GM21825 (cell line): ENCODE measurements around the gene TUBA3C.

ENCODE experiments used
- ATAC-seq: cut with Tn5 transposase; IDR thresholded peaks from one replicate; pipeline ENCODE4 v1.9.1; 2021; ENCODE audit warnings: mild to moderate bottlenecking, moderate library complexity; ENCODE audit not compliant: unreplicated experiment

The TUBA3C gene

DNA sequence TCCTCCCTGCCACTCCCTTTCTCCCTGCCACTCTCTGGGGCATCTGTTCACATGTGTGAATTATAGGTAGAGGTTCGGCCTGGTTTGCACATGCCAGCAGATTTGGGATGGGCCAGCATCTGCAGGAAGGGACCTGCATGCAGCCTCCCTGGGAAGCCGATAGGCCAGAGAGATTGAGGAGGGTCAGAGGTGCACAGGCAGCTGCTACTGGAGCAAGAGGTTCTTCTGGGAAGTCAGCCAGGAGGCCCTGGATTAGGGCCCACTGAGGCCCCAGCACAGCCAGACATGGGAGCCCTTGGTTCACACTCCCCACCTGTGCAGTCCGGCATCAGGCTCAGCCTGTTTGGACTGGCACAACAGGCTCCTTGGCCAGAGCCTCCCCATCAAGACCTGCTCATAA lies 12.1 kb downstream of the TUBA3C start:
- no peak for ATAC-seq

DNA sequence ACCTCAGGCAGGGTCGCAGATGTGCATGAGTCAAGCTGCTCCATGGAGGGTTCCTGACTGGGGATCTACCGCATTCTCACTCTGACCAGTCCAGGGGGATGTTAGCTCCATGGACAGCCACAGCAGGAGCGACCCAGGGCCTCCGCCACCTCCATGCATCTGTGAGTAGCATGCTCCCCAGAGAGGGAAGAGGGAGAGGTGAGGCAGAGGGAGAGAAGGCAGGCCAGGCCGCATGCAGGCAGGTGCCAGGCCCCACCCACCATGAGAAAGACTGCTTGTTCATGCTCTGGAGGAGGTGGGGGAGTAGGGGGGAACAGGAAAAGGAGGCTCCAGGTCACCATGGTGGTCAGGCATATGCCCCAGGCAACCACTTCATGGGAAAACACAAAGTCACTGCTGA lies 20.3 kb downstream of the TUBA3C start:
- no peak for ATAC-seq

DNA sequence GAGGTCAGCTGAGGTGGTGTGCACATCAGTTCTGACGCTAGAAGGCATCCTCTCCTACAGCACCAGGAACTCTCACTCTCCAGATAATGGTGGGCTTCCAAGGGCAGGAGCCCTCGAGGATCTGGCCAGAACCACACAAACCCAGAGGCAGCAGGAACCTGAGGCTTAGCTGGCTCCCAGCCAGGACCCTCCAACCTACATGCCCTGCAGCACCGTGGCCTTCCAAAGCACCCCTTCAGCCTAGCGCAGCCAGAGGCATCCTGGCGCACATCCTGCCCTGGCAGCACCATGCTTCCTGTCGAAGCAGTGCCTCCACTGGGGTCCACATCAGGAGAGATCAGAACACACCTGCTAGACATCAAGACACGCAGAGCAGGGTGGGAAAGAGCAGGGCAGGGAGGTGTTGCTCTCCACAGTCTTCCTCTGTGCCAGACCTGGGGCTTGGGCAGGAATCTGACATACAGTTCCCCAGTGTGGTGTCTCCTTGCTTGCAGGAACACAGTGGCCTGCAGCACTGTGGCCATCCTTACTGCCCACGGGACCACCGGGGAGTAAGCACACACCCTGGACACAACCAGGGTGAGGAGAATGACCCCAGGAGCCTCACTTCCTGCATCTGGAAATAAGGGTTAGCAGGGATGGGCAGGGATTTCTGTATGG lies 21.7 kb downstream of the TUBA3C start:
- no peak for ATAC-seq

DNA sequence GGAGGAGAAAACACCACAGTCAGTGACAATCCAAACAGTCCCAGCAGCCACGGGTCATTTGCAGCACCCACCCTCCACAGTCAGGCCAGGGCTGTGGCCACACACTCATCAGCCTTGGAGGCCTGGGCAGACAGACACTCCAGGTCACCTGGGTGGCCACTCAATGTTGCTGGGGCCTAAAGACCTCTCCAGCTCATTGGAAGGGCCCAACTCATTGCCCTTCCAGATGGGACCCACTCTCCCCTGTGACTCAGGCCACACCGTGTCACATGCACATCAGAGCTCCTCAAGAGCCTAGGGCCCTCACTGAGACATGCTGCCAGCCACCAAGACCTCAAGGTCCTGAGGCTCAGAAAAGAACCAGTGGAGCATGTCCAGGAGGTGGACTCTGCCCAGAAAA lies 22.4 kb downstream of the TUBA3C start:
- no peak for ATAC-seq

DNA sequence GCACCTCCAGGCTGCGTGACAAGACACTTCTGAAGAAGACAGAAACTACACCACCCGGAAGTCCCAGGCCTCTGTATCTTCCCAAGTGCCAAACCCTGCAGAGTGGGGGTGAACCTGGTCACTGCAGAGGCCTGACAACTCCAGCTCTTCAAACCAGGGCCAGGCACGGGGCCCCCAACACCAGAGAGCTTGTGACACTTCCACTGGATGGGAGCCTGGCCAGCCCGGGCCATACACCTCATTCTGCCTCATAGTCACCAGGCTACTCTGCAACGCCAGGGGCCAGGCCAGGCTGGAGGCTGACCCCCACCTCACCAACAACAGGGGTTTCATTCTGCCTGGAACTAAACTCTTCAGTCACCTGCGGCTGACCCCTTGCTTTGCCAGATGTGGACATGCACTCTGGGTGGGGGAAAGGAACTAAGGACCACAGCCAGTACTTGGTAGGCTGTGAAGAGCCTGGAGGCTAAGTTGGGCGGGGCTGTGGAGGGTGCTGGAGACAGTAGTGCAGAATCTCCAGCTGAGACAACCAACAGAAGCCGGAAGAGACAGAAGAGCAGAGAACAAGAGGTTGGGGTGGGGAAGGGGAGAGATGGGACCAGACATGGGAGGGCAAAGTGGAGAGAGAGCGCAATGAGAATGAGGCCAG lies 23.0 kb downstream of the TUBA3C start:
- ATAC-seq = no peak

DNA sequence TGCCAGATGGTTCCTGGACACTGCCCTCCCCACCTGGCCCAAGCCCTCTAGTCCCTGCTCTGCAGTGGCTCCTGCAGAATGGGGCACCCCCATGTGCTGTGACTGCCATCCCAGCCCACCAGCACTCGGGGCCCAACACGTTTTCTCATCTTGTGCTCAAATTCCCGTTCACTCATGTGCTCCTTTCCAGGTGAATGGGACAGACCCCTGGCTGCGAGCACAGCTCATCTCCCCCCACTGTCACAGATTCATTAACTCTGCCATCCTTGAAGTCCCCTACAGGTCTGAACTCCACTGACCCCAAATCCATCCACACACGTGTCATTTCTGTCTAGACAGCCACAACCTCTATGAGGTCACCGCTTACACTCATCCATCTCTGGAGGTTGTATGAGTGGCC lies 23.6 kb downstream of the TUBA3C start:
- ATAC-seq = no peak

DNA sequence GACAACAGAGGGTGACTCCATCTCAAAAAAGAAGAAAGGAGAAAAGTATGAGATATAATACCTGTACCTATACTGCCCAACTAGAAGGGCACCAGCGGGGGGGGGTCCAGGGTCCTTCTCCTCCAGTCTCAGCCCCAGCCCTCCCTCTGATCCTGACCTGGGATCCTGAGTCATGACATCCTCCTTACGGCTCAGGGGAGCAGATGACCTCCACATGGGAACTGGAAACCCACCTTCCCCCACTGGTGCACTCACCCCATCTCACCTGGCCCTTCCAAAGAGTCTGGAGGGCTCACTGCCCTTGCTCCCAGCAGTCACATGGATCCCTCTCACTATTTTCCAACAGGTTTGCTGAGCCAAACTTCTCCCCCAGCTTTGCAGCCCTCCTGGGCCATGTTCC lies 24.2 kb downstream of the TUBA3C start:
- no peak for ATAC-seq

DNA sequence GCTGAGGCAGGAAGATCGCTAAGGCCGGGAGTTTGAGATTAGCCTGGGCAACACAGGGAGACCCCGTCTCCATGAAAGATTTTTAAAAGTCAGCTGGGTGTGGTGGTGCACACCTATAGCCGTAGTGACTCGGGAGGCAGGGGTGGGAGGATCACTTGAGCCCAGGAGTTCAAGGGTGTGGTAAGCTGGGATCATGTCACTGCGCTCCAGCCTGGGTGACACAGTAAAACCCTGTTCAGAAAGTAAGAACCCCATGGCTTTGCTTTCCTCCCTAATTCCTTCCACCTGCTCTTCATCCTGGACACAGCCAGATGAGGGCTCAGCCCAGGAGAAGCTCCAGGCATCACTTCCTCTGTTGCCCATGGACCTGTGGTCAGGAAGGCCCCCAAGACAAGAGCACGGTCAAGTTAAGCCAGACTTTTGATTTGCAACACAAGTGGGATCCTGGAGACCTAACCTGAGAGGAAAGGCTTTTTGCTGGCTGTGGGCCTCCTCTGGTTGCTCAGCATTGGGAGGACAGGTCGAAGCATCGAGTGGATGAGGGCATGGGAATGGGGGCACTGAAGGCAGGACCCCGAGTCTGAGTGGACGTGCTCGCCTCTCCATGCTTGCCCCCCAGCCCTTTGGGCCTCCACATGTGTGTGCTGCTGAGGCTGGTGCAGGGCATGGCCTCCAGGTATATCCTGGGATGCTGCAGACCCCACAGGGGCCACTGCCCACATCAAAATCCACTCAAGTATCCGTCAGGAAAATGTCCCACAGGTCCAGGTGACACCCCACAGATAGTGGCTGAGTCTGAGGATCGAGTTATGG lies 25.4 kb downstream of the TUBA3C start:
- ATAC-seq = no peak

DNA sequence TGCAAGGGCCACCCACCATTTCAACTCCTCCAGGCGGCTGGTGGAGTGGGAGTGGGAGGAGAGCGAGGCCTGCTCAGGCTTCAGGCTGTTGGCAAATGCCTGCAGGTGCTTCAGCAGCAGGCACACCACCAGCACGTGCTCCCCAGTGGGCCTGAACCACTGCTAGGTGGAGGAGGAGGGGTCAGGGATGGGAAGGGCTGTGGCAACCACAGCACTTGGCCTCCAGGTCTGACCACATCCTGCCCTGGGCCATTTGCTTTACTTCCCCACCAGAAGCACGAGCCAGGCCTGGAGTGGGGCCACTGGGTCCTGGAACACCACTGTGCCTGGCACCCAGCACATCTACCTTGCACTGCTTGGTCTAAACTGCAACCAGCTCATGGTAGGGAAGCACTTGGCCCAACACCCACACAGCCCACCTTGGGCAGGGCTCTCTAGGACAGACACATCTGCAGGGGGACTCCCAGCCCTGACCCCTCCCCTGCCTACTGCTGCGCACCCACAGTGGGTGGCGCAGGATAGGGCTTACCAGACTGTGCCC lies 26.2 kb downstream of the TUBA3C start:
- ATAC-seq = no peak

DNA sequence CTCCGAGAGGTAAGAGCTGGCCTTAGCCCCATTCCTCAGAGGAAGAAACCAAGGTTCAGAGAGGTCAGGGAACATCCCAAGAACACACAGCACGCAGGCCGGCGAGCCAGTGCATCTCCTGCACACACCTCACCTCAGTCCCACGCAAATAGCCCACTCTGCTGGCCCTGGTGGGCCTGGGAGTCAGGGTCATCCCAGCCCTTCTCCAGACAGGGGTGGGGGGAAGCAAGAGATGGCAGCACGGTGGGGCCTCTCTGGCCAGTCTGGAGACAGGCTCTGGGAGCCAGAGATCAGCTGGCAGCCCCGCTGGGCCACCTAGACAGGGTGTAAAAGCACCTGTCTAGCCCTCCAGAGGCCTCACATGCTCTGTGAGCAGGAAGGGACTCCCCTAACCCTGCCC lies 26.8 kb downstream of the TUBA3C start:
- no peak for ATAC-seq

DNA sequence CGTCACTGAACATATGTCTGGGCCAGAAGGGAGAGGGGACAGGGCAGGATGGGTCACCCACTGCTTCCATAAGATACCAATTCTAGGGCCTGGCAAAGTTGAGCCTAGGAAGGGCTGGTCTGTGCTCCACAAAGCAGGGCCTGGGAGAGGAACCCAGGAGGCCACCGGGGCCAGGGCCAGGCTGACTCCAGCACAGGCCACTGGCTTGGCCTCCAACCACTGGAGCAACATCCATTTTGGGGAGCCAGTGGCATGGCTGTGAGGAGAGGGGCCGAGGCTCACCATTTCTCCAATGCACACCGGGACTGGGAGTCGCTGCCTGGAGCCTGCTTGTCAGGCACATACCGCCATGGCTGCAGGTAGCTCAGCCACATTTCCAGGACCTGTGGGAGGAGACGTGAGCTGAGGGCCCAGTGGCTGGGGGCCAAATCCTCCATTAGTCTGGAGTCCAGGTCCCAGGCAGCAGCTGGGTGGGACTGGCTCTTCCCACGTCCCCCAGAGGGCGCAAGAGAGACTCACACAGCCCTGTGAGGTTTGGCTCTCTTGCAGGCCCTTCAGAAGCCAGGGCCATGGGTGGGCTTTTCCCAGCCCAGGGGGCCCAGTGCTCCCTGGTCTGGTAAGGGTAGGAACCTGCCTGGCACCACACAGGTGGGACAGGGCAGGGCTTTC lies 27.7 kb downstream of the TUBA3C start:
- ATAC-seq = no peak

DNA sequence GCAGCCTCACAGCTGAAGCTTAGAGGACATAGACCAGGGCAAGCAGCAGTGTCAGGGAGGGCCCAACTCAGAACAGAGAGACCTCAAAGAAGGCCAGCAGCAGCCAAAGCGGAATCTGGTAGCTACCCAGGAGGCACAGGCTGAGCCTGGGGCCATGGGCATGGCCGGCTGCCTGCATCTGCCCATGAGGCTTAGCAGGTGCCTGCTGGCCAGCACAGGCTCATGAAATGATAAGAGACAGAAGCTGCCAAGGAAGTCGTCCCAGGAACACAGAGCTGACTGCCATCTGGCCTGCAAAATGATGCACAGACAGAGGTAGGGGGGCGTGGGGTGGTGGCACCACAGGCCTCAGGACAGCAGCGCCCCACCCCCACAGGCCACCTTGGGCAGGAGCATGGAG lies 29.2 kb downstream of the TUBA3C start:
- no peak for ATAC-seq

DNA sequence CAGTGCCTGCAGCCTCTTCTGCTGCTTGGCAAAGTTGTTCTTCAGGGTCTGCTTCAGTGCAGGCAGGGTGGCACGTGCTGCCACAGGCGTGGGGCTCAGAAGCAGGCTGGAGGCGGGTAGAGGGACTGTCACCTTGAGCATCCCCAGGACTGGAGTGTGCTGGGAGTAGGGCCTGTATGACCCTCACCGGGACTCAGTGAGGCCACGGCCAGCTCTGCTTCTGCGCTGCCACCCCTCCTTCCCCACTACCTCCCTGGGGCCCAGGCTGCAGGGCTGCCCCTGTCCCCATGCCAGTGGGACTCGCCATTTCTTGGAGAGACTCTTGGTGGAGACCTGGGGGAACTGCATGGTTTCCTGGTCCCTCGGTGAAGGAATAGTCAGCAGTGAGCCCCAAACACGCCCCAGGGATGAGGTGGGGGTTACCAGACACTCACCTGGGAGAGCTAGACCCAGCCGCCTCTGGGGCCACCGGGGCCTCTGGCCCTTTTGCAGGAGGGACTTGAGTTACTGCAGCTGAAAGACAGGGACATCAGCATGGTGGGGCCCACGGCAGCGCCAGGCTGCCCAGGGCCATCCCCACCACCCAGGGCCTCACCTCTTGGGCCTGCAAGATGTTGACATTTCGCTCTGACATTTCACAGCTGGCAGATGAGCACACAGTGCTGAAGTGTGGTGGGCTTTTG lies 29.9 kb downstream of the TUBA3C start:
- no peak for ATAC-seq

DNA sequence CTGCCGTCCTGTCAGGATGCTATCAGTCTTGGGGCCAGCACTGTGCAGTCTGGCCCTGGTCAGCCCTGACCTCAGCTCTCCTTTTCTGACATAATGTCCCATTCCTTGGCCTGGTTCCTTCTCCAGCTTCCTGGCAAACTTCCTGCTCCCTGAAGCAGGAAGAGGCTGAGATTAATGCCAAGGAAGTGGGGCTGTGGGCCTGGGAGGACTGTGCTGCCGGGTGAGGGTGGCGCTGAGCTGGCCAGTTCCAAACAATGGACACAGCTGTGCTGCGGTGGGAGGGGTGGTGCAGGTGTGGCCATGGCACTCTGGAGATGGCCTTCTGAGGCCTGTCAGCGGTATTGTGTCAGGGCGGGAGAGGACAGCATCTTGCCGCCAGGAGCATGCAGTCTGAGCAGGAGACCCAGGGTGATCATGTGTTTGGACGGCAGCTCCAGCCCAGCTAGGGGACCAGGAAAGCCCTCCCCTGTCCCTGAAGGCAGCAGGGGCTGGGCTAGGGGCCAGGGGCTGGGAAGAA lies 30.9 kb downstream of the TUBA3C start:
- no peak for ATAC-seq

DNA sequence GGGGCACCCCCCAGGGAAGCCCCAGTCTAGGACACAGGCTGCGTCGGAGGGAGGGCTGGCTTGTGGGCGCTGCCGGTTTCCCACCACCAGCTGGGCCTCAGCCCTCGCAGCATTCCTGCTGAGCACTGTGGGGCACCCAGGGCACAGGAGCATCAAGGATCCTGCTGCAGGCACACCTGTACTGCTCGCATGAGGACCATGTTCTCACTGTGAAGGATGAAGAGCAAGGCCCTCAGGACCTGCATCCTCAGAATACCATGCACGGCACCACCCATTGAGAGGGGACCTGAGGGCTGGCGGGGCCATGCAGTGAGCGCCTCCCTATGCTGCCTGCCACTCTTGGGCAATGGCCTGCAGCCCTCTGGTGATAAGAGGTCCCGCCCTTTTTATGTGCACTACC lies 31.4 kb downstream of the TUBA3C start:
- no peak for ATAC-seq

DNA sequence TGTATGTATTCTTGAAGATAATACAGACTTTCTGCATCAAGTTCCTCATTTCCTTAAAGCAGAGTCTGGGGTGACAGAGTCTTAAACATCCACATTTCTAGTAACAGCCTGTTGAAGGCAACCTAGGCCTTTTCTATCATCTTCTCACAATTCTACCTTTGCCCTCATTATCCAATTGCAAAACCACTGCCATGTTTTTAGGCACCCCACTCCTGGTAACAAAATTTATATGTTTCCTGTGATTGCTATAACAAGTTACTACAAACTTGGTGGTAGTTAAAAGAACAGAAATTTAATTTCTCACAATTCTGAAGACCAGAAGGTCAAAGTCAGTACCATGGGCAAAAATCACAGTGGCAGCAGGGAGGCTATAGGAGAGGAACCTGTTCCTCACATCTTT lies 33.1 kb downstream of the TUBA3C start:
- ATAC-seq = no peak
